Hematopoietic multipotent progenitor cell treated with erythropoietin and hydrocortisone succinate and interleukin-3 and kit ligand, for 4 days (in vitro differentiated cells): ENCODE results near the gene OR10V1.
"Not testable (repeated sequence)": the region's sequence is repeated elsewhere in the genome, so short reads cannot be mapped to it uniquely, and the experiment has no call there.

Experiments used
- DNase-seq: peaks from one replicate; pipeline ENCODE4 v3.0.0-alpha.2; 2015

OR10V1 gene

DNA sequence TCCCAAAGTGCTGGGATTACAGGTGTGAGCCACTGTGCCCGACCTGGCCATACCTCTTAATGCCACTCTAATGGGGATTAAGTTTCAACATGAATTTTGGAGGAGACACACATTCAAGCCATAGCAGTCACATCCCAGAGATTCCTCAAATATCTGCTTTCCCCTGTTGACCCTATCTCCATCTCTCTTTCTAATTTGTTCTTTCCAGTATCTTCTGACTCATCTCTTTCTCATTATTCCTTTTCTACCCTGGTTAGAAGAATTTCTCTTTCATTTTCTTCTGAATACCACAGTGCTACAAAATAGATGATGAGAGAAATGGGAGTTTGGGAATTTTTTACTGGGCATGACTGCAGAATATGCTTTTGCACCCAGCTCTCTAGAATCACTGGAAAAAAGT is 5.1 kb downstream of the OR10V1 start:
- DNase-seq: no peak

DNA sequence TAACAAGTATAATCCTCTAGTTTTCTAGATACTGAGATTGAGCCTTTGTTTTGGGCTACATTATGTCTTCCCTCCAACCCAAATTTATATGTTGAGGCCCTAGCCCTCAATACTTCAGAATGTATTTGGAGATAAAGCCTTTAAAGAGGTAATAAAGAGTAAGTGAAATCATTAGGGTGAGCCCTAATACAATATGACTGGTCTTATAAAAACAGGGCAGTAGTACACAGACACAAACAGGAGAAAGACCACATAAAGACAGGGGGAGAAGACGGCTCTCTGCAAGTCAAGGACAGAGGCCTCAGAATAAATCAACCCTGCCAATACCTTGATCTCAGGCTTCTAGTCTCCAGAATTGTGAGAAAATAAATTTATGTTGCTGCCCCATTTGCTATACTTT is 6.3 kb downstream of the OR10V1 start:
- no peak for DNase-seq

DNA sequence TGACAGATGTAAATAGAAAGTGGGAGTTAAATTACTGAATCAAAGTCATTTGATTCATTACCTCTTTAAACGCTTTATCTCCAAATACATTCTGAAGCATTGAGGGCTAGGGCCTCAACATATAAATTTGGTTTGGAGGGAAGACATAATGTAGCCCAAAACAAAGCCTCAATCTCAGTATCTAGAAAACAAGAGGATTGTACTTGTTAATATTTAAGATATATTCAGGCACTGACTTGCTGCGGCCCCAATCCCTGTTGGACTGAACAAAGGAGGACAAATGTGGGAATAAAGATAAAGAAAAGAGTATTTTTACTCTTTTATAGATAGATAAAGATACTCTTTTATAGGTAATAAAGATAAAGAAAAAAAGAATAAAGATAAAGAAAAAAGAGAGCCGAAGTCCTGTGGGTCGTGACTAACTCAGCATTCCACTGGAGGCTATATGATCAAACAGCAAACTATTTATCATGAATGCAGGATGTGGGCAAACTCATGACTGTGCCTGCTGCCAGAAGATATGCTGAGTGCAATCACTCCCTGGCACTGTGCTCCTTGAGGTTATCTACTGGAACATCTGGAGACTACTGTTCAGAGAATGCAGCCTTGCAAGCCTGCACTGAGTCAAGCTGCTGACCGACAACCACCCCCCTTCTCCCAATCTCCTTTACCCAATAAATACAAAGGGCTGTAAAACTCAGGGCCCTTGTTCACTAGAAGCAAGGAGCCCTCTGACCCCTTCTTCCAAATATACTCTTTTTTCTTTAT is 6.9 kb downstream of the OR10V1 start:
- DNase-seq: peak; percentile 94

DNA sequence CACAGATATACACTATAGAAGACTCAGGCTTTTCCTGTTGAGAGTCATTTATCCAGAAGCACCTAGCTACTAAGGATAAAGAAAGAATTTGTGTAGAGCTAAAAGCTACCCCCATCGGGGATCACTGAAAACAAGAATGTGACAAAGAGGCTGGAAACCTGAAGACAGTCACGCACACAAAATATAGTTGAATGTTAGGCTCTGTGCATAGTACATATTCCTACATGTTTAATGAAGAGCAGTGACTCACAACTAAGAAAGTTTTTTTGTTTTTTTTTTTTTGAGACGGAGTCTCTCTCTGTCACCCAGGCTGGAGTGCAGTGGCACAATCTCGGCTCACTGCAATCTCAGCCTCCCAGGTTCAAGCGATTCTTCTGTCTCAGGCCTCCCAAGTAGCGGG is 8.4 kb downstream of the OR10V1 start:
- no peak for DNase-seq

DNA sequence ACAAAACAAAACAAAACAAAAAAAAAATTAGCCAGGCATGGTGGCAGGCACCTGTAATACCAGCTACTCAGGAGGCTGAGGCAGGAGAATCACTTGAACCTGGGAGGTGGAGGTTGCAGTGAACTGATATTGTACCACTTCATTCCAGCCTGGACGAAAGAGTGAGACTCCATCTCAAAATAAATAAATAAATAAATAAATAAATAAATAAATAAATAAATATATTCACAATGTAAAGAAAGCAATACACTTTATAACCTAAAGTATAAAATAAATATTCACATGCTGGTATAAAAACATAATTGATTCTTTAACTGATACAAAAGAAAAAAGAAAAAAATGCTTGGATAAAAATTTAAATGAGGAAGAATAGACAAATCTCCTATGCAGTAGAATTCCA is 10.1 kb downstream of the OR10V1 start:
- DNase-seq: not testable (repeated sequence)

DNA sequence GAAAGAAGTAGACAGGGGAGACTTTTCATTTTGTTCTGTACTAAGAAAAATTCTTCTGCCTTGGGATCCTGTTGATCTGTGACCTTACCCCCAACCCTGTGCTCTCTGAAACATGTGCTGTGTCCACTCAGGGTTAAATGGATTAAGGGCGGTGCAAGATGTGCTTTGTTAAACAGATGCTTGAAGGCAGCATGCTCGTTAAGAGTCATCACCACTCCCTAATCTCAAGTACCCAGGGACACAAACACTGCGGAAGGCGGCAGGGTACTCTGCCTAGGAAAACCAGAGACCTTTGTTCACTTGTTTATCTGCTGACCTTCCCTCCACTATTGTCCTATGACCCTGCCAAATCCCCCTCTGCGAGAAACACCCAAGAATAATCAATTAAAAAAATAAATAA is 13.5 kb downstream of the OR10V1 start:
- not testable (repeated sequence) for DNase-seq

DNA sequence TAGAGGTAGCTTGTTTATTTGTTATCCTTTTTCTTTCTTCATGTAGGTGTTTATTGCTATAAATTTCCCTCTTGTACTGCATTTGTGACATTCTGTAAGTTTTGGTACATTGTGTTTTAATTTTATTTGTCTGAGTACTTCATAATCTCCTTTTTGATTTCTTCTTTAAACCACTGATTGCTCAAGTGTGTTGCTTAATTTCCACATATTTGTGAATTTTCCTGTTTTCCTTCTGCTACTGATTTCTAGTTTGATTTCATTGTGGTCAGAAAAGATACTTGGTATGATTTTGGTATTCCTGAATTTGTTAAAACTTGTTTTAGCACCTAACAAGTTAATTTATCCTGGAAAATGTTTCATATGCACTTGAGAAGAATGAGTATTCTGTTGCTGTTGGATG is 15.1 kb downstream of the OR10V1 start:
- DNase-seq: no peak

DNA sequence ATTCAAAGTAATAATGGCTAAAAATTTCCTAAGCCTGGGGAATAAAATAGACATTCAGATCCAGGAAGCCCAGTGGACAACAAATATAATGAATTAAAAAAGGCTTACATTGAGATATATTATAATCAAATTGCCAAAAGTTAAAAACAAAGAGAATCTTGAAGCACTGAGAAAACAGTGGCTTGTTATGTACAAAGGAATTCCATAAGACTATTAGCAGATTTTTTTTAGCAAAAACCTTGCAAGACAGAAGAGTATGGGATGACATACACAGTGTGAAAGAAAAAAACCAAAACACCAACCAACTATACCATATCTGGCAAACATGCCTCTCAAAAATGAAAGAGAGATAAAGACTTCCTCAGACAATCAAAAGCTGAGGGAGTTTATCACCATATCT is 20.7 kb downstream of the OR10V1 start:
- no peak for DNase-seq

DNA sequence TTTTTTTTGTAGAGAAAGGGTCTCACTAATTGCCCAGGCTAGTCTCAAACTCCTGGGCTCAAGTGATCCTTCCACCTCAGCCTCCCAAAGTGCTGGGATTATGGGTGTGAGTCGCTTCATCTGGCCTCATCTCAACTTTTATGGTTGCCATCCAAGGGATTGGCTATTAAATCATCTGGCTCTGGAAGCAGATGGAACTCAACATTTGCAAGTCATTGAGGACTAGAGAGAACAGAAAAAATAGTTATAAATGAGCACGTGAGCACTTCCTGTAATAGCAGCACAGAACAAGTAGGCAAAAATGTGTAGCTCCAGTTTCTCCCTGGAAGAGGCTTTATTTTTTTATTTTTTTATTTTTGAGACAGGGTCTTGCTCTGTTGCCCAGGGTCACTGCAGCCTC is 22.5 kb downstream of the OR10V1 start:
- peak; percentile 22 for DNase-seq

DNA sequence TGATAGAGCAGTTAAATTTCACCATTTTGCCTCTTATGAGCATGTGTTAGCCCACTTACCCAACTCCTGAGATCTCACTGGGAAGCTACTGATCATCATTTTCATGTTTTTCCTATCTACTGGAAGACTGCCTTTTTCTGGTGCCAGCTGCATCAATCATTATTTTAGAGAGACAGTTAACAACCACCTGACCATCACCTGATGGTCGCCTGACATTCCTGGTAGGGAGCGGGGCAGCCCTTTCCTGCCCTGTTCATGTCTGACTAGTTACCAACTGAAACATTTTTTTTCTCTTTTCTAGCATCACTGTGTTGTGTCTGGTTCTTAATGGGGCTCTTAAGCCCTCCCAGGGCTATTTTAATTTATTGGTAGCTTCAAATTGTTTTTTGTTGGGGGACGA is 24.6 kb downstream of the OR10V1 start:
- no peak for DNase-seq

DNA sequence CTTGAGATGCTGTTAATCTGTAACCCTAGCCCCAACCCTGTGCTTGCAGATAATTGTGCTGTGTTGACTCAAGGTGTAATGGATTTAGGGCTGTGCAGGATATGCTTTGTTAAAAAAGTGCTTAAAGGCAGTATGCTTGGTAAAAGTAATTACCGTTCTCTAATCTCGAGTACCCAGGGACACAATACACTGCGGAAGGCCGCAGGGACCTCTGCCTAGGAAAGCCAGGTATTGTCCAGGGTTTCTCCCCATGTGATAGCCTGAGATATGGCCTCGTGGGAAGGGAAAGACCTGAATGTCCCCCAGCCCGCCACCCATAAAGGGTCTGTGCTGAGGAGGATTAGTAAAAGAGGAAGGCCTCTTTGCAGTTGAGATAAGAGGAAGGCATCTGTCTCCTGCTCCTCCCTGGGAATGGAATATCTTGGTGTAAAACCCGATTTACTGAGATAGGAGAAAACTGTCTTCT is 32.4 kb downstream of the OR10V1 start:
- peak; percentile 9 for DNase-seq

DNA sequence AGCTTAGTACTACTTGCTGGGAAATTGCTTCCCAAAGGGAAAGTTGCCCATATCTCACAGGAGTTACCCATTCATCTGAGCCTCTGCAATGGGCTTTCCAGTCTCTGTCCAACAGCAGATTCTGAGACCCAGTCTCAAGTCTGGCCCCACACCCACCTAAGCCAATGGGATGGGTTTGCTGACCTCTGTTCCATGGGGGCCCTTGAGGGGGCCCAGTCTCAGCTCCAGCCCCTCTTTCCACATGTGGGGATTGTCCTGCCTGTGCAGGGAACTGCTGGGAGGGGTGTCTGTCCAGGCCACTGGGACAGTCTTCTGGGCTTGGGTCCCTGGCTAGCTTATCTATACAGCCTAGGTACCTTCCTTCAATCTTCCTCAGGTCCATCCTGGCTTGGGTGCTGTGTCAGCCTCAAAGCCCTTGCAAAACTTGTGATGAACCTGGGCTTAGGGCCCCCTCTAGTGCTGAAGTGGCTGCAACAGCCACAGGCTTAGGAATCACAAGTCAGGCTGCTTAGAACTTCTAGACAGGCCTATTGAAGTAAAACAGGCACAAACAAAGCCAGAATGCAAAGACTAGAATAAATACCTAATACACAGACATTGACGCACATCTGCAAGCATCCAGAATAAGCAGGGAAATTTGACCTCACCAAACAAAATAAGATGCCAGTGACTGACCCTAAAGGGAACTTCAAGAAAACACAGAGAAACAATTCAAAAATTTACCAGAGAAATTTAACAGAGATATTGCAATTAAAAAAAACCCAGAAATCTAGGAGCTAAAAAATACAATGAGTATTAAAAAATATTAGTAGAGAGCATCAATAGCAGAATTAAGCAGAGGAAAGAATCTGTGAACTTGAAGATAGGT is 33.1 kb downstream of the OR10V1 start:
- peak; percentile 91 for DNase-seq

DNA sequence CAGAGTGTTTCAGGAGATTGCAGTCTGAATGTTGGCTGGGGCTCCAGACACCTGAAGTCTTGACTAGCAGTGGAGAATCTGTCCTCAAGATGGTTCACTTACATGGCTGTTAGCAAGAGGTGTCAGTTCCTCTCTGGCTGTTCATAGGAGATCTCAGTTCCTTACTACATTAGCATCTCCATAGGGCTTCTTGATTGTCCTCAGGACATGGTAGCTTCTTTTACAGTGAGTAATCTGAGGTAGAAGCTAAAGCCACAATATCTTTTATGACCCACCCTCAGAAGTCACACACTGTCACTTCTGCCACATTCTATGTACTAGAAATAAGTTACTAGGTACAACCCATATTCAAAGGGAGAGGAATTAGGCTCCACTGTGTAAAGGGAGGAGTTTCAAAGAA is 34.3 kb downstream of the OR10V1 start:
- no peak for DNase-seq

DNA sequence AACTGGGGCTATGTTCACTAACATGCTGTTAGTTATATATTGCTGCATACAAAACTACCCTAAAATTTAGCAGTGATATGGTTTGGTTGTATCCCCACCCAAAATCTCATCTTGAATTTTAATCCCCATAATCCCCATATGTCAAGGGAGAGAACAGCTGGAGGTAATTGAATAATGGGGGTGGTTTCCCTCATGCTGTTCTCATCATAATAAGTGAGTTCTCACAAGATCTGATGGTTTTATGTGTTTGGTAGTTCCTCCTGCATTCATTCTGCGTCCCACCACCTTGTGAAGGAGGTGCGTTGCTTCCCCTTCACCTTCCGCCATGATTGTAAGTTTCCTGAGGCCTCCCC is 34.9 kb downstream of the OR10V1 start:
- no peak for DNase-seq

DNA sequence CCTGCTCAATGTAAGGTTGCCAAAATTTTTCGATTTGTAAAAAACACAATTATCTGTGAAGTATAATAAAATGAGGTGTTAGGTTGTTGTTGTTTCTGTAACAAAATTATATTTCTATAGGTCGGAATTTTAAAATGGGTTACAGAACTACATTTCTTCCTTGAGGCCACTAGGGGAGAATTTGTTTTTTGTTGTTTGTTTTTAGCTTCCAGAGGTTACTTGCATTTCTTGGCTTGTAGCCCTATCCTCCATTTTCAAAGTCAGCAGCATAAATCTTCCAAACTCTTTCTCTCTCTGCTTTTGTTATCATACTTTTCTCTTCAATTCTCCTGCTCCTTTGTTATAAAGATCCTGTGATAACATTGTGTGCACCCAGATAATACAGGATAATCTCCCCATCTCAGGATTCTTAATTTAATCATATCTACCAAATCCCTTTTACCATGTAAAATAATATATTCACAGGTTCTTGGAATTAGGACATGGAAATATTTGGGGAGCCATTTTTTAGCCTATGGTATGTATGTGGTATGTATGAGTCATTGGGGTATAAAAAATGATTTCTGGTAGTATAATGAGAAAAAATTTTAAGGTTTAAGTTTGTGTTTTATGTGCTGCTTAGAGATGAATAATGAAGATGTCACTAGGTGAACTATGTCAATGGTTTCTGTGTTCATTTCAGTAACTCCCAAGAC is 35.4 kb downstream of the OR10V1 start:
- peak; percentile 19 for DNase-seq

DNA sequence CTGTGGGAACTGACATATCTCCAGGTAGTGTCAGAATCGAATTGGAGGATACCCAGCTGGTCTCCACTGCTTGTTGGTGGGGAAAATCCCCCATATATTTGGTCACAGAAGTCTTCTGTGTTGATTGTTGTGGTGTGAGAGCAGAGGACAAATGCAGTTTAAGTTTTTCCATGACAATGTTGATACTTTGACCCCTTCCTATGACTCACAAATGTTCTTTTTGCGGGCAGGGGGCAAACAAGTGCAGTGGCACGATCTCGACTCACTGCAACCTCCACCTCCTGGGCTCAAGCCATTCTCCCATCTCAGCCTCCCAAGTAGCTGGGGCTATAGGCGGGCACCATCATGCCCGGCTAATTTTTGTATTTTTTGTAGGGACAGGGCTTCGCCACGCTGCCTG is 37.4 kb downstream of the OR10V1 start:
- no peak for DNase-seq

DNA sequence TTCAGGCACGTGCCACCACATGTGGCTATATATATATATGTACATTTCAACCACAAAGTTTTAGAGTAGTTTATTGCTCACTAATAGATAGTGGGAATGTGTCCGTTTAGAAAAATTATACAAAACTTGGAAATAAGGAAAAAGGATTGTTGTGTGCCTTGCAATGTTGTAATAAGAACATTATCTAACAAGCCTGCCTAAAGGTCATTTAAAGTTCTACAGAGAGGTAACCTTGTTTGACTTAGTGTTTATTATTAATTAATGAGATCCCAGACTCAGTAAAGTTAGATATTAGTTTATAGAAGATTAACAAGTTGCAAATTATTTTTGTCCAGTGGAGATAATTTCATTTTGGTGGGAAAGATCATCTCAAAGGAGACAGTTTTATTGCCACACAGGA is 39.4 kb downstream of the OR10V1 start:
- no peak for DNase-seq

DNA sequence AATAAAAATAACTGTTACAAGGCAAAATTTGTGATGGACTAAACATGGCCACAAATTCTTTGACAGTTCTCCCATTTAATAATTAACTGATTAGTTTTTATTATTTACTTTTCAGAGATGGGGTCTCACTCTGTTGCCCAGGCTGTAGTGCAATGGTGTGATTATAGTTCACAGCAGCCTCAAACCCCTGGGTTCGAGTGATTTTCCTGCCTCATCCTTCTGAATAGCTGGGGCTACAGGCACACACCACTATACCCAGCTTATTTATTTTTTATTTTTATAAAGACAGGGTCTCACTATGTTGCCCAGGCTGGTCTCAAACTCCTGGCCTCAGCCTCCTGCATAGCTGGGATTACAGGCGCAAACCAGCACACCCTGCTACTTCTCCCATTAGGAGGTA is 40.4 kb downstream of the OR10V1 start:
- DNase-seq: no peak

DNA sequence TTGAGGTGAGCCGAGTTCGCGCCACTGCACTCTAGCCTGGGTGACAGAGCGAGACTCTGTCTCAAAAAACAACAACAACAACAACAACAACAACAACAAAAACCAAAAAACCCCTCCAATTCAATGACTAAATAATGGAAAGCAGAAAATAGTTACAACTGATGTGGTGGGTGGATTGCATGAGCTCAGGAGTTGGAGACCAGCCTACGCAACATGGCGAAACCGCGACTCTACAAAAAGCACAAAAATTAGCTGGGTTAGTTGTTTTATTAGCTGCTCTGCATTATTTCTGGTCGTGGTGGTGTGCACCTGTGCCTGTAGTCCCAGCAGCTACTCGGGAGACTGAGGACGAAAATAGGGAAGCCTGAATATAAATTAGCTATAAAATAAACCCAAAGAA is 42.2 kb downstream of the OR10V1 start:
- no peak for DNase-seq

DNA sequence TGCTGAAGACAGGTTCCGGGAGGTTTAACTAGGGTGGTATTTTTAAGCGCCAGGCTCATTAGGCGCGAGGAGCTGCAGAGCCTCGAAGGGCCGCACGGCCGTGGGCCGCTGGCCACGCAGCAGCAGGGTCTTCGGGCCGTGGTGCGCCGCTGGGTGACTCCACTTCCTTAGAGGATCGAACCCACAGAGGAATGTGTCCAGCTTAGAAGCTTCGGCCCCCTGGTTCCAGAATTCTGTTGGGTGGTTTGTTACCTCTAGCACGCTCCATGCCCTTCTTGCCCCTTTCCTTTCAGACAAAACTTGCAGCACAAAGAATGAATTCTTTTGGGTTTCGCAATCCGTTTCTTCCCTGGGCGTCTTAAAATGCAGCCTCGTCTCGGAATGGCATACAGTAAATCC is 44.0 kb downstream of the OR10V1 start:
- DNase-seq: no peak

DNA sequence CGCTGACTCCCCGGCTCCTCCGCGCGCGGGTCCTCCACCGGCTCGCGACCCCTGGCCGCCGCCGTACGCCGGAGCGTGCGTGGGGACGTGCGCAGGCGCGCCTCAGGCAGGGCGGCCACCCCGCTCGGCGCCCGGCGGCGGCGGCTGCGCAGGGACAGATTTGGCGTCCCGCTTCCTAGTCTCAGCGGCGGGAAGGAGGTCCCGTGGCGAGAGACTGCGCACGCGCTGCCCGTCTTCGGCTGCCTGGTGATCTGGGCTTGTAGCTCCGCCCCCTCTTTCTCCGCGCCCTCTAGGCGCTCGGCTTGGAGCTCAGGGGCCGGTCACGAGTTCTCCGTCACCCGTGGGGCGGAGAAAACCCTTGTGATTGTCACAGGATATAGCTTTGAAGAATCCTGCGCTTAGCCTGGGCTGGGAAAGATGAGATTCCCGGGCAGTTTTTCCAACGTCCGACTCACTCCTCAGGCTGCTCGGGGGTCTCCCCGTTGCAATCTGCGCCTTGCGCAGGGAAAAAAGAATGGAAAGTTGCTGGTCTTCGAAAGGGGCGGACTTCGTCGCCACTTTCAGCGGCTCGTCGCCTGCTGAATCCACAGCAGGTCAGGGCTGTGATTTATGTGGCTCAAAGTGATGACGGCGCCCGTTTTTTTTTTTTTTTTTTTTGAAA is 44.6 kb downstream of the OR10V1 start, which contains the start of gene PATL1:
TSS of gene PATL1 (minus strand) at position 88 of the 661 bp plus-strand sequence. CDS start 142 bp downstream, outside the sequence.
- peak; percentile 99 for DNase-seq

DNA sequence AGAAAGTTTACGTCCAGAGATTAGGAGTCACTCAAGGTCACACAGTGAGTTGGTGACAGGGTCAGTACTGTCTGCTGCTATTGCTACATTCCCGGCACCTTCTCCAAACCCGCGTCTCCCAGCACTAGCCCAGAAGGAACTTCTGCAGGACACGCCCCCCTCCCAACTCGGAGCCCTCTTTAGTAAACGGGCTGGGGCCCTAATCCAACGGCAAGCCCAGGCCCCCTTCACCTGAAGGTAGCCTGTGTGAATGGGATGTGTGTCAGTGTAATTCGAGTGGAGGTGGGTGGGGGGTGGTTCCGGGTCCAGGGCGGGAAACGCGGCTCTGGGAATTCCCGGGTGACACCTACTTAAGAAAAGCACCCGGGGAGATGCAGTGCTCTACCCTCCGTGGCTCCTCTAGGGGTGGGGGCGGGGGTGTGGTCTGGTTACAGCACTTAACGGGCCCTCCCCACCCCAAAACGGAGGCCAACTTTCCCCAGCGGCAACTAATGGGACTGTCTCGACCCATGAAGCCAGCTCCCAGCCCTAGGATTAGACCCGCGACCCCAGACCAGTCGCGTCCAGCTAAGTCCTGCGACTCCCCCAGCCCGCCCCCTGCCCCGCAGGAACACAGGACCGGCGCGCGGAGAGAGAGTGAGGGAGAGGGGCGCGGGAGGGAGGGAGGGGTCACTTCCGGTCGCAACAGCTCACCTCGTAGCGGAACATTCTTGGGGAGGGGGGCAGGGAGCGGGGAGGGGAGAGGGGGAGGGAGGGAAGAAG is 45.3 kb downstream of the OR10V1 start:
- peak; percentile 70 for DNase-seq
